Breast epithelium (tissue), 3 donors: Measurements from ENCODE around the gene BICD2.

Experiments used
- POLR2AphosphoS5 ChIP-seq, 3 donors: sonication (generic); formaldehyde crosslinking; IDR thresholded peaks; one replicate each; pipeline ENCODE4 v1.6.1; 2017; ENCODE audit warnings: antibody characterized with exemption in 3 of 3
- TF ChIP-seq, protein P1 (sequence below), 3 donors: fragments of 450-650 bp; IDR thresholded peaks; one replicate each; pipeline ENCODE4 v1.5.1; 2016 to 2017; ENCODE audit warnings: antibody characterized with exemption in 3 of 3, mild to moderate bottlenecking in 3 of 3, moderate library complexity in 3 of 3

DNA sequence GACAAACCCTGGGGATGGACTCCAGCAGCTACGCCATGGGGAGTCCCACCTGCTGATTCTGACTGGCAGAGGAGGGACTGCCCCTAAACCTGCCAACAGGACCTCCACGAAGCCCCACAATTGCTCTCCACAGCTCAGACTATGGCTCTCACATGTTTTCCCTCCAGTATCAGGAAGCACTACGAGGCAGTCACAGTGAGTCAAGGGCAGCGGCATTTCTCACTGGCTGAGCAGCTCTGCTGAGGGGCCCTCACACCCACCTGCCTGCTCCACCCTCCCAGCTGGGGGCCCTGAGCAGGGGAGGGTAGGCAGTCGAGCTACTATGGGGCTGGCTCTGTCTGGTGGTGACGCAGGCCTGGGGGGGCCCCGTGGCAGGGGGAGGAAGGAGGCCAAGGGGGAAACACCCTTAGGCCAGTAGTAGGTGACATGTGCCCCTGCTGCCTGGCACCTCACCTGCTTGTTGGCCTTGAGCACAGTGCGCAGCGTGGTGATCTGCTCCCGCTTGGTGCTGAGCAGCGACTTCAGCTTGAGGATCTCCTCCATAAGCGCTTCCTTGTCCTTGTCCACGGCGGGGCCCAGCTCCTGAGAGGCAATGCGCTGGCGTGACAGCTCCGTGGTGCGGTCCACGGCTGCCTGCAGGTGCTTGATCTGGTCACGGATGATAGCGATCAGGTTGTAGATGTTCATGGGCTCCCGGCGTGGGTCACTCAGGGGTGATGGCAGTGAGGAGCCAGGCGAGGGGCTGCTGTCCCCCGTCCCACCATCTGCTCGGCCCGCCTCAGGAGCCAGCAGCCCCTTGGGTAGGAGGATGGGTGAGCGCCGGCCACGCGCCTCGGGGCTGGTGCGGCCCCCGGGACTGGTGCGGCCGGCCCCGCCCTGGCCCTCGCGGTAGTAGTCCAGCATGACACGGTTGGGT, 46.3 kb downstream of the BICD2 start:
- TF ChIP-seq, protein P1, sequence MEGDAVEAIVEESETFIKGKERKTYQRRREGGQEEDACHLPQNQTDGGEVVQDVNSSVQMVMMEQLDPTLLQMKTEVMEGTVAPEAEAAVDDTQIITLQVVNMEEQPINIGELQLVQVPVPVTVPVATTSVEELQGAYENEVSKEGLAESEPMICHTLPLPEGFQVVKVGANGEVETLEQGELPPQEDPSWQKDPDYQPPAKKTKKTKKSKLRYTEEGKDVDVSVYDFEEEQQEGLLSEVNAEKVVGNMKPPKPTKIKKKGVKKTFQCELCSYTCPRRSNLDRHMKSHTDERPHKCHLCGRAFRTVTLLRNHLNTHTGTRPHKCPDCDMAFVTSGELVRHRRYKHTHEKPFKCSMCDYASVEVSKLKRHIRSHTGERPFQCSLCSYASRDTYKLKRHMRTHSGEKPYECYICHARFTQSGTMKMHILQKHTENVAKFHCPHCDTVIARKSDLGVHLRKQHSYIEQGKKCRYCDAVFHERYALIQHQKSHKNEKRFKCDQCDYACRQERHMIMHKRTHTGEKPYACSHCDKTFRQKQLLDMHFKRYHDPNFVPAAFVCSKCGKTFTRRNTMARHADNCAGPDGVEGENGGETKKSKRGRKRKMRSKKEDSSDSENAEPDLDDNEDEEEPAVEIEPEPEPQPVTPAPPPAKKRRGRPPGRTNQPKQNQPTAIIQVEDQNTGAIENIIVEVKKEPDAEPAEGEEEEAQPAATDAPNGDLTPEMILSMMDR (IDR thresholded peaks at IDR 0.05) = no peak
- no peak for TF ChIP-seq POLR2AphosphoS5 (IDR thresholded peaks at IDR 0.05)
